AG09319 (cell line): Measurements from ENCODE around the gene NEK7.

Source experiments
- DNase-seq: peaks from one replicate; pipeline ENCODE4 v3.0.0-alpha.2; 2010; ENCODE audit warnings: low read depth; ENCODE audit errors: extremely low read depth
- TF ChIP-seq, protein P1 (sequence below): IDR thresholded peaks from 2 replicates; pipeline ENCODE4 v1.5.1; 2011; ENCODE audit warnings: low read depth, mild to moderate bottlenecking, inconsistent platforms, low read length, moderate library complexity

The NEK7 gene

DNA sequence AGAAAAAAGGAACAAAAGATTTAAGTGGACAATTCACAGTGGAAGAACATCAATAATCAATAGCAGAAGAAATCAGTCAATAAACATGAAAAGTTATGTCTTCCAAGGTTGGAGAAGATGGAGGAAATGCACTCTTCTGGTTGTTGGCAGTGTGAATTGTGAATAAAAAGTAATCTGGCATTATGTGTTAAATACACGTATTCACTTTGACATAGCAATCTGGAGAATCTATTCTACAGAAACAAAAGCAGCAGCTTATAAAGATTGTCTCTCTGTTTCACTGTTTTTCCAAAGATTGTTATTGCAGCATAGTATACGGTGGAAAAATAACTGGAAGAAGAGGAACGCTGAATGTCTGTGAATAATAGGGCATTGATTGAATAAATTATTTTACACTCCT lies 169.4 kb downstream of the NEK7 start:
- DNase-seq = no peak
- TF ChIP-seq, protein P1, sequence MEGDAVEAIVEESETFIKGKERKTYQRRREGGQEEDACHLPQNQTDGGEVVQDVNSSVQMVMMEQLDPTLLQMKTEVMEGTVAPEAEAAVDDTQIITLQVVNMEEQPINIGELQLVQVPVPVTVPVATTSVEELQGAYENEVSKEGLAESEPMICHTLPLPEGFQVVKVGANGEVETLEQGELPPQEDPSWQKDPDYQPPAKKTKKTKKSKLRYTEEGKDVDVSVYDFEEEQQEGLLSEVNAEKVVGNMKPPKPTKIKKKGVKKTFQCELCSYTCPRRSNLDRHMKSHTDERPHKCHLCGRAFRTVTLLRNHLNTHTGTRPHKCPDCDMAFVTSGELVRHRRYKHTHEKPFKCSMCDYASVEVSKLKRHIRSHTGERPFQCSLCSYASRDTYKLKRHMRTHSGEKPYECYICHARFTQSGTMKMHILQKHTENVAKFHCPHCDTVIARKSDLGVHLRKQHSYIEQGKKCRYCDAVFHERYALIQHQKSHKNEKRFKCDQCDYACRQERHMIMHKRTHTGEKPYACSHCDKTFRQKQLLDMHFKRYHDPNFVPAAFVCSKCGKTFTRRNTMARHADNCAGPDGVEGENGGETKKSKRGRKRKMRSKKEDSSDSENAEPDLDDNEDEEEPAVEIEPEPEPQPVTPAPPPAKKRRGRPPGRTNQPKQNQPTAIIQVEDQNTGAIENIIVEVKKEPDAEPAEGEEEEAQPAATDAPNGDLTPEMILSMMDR = no peak

DNA sequence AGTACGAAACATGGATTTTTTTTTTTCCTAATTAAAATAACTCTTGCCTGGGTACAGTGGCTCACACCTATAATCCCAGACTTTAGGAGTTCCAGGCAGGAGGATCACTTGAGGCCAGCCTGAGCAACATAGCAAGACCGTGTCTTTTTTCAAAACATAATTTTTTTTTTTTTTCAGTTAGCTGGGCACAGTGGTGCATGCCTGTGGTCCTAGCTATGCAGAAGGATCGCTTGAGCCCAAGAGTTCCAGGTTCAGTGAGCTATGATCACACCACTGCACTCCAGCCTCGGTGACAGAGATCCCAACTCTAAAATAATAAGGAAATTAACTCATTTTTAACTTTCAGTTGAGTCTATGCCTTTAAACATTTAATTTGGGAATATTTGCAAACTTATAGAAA lies 170.1 kb downstream of the NEK7 start:
- TF ChIP-seq, protein P1 = no peak
- no peak for DNase-seq

DNA sequence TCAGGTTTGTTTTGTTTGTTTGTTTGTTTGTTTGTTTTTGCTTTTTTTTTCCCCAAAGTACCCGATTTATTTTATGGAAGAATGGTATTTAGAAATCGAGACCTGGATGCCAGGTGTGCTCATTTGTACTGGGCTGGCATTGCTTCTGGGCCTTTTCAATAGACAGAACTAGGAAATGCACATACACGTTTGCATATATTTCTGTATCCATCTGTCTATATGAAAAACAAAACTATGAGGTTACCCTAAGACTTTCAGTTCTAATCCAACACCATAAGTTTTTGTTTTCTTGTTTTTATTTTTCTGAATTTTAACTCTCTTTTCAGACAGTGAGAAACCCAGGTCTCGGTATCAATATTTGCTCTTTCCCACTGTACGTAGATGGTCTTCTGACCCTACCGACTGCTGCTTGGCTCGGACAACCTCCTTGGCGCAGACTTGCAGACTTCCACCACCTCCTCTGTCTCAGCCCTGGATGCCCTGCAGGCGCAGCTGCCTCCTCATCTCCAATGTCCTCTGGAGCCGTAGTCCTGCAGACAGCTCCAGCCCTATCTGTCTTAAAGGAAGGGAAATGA lies 171.7 kb downstream of the NEK7 start:
- TF ChIP-seq, protein P1 = no peak

DNA sequence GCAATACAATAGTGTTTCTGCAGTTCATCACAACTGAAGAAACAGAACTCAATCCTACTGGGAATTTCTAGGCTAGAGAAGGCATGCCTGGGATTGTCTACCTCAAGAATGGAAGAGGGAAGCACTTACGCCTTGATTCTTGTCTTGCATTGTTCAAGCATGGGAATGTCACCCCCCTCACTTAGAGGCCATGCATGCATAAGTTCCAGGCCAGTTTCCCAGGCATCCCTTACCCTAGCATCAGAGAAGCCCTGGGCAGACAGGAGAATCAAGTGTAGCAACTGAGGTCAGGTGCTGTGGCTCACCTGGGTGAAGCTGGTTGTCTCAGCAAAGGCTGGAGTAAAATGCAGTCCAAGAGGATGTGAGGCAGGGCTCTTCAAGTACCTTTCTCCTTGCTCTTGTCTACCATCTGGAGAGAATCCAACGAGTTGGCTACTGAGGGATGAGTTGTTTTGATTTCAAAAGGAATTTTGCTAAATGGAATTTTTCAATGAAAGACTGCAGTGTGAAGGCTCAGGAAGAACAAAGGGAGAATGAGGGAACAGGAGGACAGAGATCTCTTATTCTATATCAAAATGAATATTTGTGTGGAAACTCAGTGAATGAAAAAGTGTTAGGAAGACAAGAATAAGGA lies 174.3 kb downstream of the NEK7 start:
- TF ChIP-seq, protein P1 = no peak
- DNase-seq = no peak

More for the DNA sequence above, 171.7 kb downstream of the NEK7 start:
- DNase-seq = no peak

DNA sequence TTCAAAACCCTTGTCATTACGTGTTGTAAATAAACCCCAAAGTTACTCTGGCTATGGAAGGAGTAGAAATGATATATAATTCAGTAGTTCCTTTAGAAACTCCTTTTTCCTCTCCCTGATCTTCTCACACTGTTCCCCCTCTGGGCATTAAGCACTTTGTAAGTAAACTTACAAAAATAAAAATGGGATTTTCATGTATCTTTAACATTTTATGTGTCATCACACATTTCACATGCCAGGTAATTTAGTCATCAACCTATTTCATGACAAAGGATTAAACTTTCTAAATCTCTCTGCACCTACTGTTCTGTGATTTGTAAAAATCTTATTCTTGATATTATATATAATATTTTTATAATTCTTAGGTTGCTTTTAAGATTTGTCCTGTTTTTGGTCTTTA lies 176.9 kb downstream of the NEK7 start:
- TF ChIP-seq, protein P1 = no peak
- DNase-seq = no peak

DNA sequence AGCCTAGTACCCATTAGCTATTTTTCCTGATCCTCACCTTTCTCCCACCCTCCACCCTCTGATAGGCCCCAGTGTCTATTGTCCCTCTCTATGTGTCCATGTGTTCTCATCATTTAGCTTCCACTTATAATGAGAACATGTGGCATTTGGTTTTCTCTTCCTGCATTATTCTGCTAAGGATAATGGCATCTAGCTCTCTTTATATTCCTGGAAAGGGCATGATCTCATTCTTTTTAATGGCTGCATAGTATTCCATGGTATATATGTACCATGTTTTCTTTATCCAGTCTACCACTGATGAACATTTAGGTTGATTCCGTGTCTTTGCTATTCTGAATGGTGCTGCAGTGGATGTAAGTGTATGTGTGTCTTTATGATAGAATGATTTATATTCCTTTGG lies 178.9 kb downstream of the NEK7 start:
- TF ChIP-seq, protein P1 = no peak
- DNase-seq = no peak

DNA sequence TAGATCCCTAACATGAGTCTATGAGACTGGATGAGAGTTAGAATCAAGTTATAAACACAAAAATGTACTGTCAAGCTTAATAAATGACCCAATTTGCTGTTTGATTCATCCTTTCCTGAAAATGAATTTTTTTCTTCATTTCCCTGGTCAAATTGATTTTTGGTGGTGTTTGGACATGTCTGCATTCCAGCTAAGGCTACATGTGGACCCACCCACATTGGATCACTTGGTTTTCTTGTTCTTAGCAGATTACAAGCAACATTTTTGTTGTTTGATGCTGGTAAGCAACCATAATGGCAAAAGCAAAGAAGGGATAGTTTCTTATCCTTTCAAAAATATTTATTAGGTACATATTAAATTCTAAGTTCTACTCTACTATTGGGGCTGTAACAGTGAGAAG lies 181.1 kb downstream of the NEK7 start:
- TF ChIP-seq, protein P1 = no peak
- no peak for DNase-seq
